ENCODE results near the gene NLGN1.
A peak's percentile ranks its signal among the peaks of the same experiment; 100 is the strongest.
"Not testable (repeated sequence)": the region's sequence is repeated elsewhere in the genome, so short reads cannot be mapped to it uniquely, and the experiment has no call there.

Gene NLGN1

GRCh38 chr3:173397161-173398110 lies at the start of gene NLGN1:
Gene NLGN1 (plus strand): TSS chr3:173397744.
- DNase-seq: peak in 53 of 56 donors; percentile 29 to 92 (median 67)

GRCh38 chr3:173351886-173352285 lies 45.7 kb upstream of the NLGN1 start:
- no peak for DNase-seq

DNA sequence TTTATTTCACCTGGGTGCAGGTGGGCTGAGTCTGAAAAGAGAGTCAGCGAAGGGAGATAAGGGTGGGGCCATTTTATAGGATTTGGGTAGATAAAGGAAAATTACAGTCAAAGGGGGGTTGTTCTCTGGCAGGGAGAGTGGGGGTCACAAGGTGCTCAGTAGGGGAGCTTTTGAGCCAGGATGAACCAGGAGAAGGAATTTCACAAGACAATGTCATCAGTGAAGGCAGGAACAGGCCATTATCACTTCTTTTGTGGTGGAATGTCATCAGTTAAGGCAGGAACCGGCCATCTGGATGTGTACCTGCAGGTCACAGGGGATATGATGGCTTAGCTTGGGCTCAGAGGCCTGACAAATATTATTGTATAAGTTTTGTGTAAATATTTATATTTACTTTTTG lies 44.4 kb upstream of the NLGN1 start:
- DNase-seq: not testable (repeated sequence)

DNA sequence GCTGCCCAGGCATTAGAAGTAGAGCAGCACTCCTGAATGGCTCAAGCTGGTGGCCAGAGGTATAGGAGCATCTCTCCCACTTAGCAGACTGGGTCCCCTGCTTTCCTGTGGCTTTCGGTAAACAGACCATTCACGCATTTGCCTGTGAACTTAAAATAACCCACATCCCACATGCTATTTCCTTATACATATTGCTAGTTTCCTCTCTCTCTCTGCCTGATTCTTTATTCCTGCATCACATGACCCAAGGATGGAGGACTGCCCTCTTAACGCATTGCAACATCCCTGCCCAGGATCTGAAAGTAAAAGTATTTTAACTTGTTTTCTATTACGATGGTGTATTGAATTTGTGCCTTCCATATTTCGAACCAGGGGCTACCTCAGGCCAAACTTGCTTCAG lies 43.4 kb upstream of the NLGN1 start:
- DNase-seq: no peak

GRCh38 chr3:173371848-173372487 lies 25.6 kb upstream of the NLGN1 start:
- peak in 22 of 56 donors; percentile 0 to 72 (median 8) for DNase-seq

- DNase-seq: no peak
Observed at GRCh38 chr3:173380681-173381080, 16.9 kb upstream of the NLGN1 start.

DNA sequence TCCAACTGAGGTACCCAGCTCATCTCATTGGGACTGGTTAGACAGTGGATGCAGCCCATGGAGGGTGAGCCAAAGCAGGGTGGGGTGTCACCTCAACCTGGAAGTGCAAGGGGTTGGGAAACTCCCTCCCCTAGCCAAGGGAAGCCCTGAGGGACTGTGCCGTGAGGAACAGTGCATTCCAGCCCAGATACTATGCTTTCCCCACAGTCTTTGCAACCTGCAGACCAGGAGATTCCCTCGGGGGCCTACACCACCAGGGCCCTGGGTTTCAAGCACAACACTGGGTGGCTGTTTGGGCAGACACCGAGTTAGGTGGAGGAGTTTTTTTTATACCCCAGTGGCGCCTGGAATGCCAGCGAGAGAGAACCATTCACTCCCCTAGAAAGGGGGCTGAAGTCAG lies 15.6 kb upstream of the NLGN1 start:
- not testable (repeated sequence) for DNase-seq

DNA sequence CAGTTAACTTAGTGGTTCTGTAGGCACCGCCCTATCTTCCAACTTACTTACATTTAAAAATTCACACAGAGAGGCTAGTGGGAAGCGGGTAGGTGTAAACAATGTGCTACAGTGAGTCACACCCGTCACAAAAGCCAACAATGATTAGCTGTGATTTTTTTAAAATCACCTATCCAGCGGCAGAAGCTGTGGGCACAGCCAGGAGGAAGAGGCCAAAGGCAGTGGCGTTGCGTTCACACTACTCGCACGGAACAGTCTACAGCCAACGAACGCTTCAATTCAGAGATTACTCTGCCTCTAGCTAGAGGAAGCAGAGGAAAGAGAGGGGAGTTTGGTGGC lies 2.5 kb upstream of the NLGN1 start:
- DNase-seq: peak in 1 of 56 donors; percentile 76

DNA sequence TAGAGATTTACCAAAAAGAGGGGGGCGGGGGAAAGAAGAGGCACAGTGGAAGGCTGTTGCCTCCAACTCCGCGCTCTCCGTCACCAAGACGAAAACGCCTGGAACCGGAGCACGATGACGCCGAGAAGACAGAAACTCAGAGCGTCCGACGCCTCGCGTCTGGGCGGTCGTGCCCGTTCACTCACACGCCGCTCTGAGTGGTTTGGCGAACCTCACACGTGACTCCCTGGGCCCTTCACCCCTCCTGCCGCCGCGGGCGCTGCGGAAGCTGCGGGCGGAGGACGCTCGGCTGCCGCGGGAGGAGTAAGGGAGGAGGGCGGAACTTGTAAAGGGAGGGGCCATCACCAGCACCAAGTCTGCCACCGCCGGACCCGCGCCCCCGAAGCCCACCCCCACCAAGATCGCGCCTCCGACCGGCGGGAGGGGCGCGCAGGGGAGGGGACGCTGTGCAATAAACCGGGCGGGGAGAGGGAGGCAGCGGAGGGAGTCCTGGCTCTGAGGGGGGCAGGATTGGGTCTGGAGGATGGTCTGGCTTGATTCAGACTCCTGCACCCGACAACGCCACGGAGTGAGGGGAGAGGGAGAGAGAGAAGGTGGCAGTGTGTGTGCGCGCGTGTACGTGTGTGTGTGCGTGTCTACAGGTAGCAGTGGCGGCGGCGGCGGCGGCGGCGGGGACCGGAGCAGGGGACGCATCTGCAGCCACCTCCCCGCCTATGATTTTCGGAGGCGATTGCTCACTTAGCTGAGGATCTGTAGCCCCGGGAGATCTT lies 1.9 kb upstream of the NLGN1 start:
- peak; percentile 39 to 92 (median 84) for DNase-seq

DNA sequence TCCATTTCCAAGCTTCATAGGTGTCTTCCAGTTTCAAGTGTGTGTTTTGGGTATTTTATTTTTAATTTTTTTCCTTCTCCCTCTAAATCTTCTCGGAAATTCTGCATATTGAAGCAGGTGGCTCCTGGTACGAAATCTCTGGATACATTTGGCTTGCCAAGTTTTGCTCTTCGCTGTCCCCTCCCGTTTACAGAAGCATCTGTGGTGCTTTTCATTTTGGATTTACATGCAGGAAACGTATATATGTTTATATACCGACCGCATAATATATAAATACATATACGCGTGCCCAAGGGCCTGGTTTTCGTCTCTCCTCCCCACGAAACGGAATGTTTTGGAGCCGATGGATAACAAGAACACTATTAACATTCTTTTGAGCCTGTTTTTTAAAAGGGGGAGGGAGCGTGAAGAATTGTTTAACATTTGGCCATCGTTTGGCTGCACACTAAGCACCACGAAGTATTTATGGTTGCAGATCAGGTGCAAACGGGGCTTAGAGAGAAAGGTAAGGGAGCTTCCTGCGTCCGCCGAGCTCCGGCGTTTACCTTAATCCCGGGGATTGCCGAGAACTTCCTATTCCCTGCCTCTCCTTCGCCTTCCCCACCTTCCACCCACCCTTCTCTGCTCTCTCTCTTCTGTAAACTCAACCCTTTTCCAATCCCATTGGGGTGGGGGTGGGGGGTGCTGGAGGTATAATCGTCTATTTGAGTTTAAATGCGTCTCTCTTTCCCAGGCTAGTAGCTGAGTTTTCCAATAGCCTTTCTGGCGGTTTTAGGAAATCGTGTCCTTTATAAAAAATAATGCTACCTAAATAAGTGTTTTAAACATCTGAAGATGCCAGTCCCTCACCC lies 1.1 kb upstream of the NLGN1 start:
- peak in 20 of 56 donors; percentile 3 to 54 (median 28) for DNase-seq

DNA sequence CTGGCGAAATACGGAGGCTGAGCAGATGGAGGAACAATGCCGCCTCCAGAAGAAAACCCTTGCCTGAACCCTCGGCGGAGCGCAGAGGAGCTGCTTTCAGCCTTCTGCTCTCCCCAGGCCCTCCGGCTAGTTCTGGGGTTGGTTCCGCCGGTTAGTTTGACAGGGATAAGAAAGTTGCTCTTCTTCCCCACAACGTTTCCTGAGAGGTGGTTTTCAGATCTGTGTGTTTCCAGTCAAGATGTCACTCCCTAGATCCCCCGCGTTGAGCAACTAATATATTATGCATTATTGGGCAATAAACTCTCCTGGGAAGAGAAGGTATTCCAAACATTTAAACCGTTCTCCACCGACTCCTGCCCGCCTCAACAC lies 551 bp downstream of the NLGN1 start:
- DNase-seq: peak in 7 of 56 donors; percentile 44 to 78 (median 59)

DNA sequence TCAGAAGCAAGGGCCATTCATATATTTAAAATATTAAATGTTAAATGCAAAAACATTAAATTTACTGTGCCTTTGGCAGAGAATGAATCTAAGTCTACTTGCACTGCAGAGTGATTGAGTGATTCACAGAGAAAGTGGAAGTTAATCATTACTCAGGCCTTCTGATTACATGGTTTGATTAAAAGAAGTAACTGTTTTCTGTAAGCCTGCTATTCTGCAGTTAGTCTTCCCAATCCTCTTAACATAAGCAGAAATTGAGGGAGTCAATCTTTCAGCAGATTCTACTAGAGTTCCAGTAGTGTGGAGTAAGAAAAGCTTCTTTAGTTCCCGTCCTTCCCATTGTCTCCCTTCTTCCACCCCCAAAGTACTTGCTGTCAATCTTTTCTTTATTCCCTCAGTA lies 1.5 kb downstream of the NLGN1 start:
- no peak for DNase-seq

DNA sequence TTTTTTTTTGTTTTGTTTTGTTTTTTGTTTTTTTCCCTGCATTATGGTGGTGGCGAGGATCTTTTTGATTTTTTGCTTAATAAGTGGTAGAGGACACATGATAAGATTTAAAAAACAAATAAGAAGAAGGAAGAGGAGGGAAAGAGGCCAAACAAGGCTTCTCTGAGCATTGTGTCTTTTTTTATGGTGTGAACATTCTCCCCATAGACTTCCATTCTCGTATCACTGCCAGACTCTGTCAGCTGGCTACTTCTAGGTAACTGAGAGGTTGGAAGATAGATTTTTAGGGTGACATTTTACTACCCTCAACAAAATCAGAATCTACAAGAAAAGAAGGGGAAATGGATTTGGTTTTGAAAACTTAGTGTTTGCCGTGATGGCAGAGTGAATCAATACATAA lies 3.8 kb downstream of the NLGN1 start:
- no peak for DNase-seq

DNA sequence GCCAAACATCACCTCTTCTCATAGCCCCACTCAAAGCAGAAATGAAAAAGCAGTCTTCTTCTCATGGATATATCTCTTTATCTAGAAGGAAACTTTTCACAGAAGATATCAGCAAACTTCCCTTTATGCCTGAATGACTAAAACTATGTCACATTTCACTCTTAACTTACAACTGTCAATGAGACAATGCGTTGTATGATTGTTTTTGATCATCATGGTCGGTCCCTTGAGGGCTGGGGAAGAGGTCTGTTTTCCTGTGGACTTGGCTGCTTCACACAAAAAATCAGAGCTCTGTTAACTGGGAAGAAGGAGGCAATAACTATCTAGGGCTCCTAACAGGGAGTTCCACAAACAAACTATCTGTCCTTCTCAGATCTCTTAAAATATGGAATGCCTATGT lies 5.1 kb downstream of the NLGN1 start:
- no peak for DNase-seq

DNA sequence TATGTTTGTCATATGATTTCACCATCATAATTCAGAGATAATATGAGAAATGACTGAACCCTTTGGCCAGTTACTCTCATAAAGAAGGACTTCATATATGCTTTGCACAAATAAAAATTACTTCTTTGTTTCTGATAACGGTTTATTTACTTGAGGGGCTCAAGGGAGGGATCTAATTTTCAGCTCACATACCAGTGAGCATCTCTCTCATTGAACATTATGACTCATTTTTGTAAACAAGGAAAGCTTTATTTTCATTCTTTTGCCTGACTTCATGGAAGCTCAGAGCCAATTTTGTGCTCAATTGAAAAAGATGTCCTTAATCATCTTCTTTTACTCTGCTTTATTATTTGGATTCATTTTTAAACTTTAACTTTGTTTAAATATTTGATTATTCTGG lies 5.8 kb downstream of the NLGN1 start:
- DNase-seq: peak in 1 of 56 donors; percentile 17

GRCh38 chr3:173404156-173404555 lies 6.6 kb downstream of the NLGN1 start:
- DNase-seq: no peak

- no peak for DNase-seq
Observed at GRCh38 chr3:173410436-173410835, 12.9 kb downstream of the NLGN1 start.

- peak in 26 of 56 donors; percentile 1 to 68 (median 30) for DNase-seq
Observed at GRCh38 chr3:173410849-173411248, 13.3 kb downstream of the NLGN1 start.

DNA sequence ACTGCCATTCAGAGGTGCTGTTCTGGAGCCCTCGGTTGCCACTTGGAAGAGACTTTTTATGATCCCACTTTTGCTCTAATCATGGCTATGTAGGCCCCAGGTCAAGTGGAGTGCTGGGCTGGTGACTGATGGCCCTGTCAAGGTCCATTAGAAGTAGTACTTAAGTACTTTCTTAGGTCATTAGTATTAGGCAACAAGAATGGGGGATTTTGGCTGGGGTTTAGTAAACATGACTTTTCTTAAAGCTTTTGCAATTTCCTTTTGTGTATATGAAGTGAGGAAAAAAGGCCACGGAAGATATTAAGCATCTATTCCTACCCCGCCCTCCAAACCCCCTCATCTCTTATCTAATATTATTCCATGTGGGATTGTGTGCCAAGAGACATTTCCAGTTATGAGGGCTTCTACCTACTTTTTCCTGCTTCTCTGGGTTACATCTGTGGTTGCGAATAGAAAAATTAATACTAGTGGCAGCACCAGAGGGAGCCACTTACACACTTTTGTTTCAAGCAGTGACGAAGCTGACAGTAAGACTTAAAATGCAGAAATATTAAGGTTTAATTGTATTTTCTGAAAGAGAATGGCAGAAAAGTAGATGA lies 13.9 kb downstream of the NLGN1 start:
- peak in 25 of 56 donors; percentile 1 to 70 (median 26) for DNase-seq

DNA sequence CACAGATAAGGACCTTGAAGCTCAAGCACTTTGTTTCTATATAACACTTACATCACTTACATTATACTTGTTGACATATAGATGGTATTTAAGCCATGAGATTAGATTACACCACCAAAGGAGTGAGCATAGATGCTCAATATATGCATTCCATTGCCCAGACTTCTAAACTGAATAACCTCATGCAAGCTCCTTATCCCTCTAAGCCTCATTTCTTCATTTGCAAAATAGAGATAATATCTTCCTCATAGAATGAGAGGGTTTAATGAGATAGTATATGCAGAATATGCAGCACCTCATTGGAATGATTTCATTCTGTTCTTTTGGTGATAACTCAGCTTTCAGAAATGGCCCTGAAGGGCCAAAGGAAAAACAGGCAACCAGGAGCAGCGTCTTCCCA lies 18.5 kb downstream of the NLGN1 start:
- DNase-seq: no peak

GRCh38 chr3:173429076-173429475 lies 31.5 kb downstream of the NLGN1 start:
- no peak for DNase-seq
